ENCODE data around the gene NUP160.

- TF ChIP-seq CTCF (IDR thresholded peaks at IDR 0.05) (no peak), POLR2AphosphoS5 (IDR thresholded peaks at IDR 0.05; ENCODE audit: low read depth, low read length) (no peak)
Observed at GRCh38 chr11:47886096-47886495, 37.9 kb upstream of the NUP160 start.

Measured in Panc1 (cell line).